ENCODE measurements around the gene ABHD10. TPM values are rescaled to one million over a fixed set of nuclear protein-coding genes. Genes with fewer than 3 reads are reported as not detected.

ABHD10 gene
- polyA plus RNA-seq, 2 of the 4 experiments (the other 2 are of a cell fraction) = 31.8 to 42.1 TPM

- TF ChIP-seq TP53 (CRISPR knock-in tag; IDR thresholded peaks at IDR 0.05) (no peak), POLR2AphosphoS2 (conservative IDR thresholded peaks at IDR 0.05; ENCODE audit: low read length) (no peak; the same call in 1 of the 2 replicates), CEBPB (IDR thresholded peaks at IDR 0.05) (peak in 1 of 2 experiments; percentile 6; a peak in 1 of 4 replicates), KDM1A (IDR thresholded peaks at IDR 0.05; ENCODE audit: low read depth) (no peak), NFE2L2 (conservative IDR thresholded peaks at IDR 0.05; ENCODE audit: low read length) (no peak), GATA3 (IDR thresholded peaks at IDR 0.05; ENCODE audit: borderline replicate concordance) (0 out of 2 replicates have a peak, but pooled peaks have one; percentile 7)
- TF ChIP-seq, protein P1, sequence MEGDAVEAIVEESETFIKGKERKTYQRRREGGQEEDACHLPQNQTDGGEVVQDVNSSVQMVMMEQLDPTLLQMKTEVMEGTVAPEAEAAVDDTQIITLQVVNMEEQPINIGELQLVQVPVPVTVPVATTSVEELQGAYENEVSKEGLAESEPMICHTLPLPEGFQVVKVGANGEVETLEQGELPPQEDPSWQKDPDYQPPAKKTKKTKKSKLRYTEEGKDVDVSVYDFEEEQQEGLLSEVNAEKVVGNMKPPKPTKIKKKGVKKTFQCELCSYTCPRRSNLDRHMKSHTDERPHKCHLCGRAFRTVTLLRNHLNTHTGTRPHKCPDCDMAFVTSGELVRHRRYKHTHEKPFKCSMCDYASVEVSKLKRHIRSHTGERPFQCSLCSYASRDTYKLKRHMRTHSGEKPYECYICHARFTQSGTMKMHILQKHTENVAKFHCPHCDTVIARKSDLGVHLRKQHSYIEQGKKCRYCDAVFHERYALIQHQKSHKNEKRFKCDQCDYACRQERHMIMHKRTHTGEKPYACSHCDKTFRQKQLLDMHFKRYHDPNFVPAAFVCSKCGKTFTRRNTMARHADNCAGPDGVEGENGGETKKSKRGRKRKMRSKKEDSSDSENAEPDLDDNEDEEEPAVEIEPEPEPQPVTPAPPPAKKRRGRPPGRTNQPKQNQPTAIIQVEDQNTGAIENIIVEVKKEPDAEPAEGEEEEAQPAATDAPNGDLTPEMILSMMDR (IDR thresholded peaks at IDR 0.05) = no peak
Measured at GRCh38 chr3:111978583-111979433, at the start of gene ABHD10 (continued).

- 87% methylated on average over 2 of the region's 2 CpGs for WGBS (ENCODE audit: missing lambda C conversion rate)
- peaks cover 30% of the 10 kb centered on the region for H3K4me1 ChIP-seq
- no peak overlapping the region for H3K4me2 ChIP-seq
- no peak for ATAC-seq
- 0 out of 6 replicates have a peak overlapping the region, but pooled peaks of 1 of the 2 experiments have one; percentile 33 for H3K27ac ChIP-seq
- CTCF ChIA-PET = interaction anchor here (1.3 kb wide), 1 partner anchor 10 kb away, joined by 3 read pairs; no protein-coding TSS in a partner anchor
- H3K9me3 ChIP-seq = no peaks in the 10 kb centered on the region
- no peak for FAIRE-seq
- POLR2A ChIA-PET = interaction anchor here (0.7 to 1.2 kb wide), 3 partner anchors 27 to 84 kb away, joined by 3 to 4 read pairs (median 4); partner anchors contain the start of gene ABHD10
- TF ChIP-seq JUNB (IDR thresholded peaks at IDR 0.05) (no peak), HDAC2 (IDR thresholded peaks at IDR 0.05) (no peak), ZNF302 (CRISPR knock-in tag; IDR thresholded peaks at IDR 0.05) (no peak), SREBF2 (IDR thresholded peaks at IDR 0.05) (no peak), MAZ (IDR thresholded peaks at IDR 0.05; ENCODE audit: borderline replicate concordance, low read depth, low read length) (no peak), RAD21 (conservative IDR thresholded peaks at IDR 0.05 in 1 of 2, IDR thresholded peaks at IDR 0.05 in 1 of 2) (no peak), FOSL2 (IDR thresholded peaks at IDR 0.05) (no peak), FOSL2 (CRISPR knock-in tag; IDR thresholded peaks at IDR 0.05) (no peak), RARB (CRISPR knock-in tag; IDR thresholded peaks at IDR 0.05) (no peak), PHF8 (IDR thresholded peaks at IDR 0.05; ENCODE audit: borderline replicate concordance, low read depth) (no peak), SMC3 (IDR thresholded peaks at IDR 0.05) (no peak), BHLHE40 (IDR thresholded peaks at IDR 0.05; ENCODE audit: low read depth, low read length) (no peak), FOSB (CRISPR knock-in tag; IDR thresholded peaks at IDR 0.05) (no peak), REST (IDR thresholded peaks at IDR 0.05) (no peak), CBX8 (IDR thresholded peaks at IDR 0.05) (no peak)
- TF ChIP-seq, protein P2, sequence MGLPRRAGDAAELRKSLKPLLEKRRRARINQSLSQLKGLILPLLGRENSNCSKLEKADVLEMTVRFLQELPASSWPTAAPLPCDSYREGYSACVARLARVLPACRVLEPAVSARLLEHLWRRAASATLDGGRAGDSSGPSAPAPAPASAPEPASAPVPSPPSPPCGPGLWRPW (IDR thresholded peaks at IDR 0.05) = no peak
- TF ChIP-seq, protein P1 (IDR thresholded peaks at IDR 0.05) = no peak
- TF ChIP-seq, protein P3, sequence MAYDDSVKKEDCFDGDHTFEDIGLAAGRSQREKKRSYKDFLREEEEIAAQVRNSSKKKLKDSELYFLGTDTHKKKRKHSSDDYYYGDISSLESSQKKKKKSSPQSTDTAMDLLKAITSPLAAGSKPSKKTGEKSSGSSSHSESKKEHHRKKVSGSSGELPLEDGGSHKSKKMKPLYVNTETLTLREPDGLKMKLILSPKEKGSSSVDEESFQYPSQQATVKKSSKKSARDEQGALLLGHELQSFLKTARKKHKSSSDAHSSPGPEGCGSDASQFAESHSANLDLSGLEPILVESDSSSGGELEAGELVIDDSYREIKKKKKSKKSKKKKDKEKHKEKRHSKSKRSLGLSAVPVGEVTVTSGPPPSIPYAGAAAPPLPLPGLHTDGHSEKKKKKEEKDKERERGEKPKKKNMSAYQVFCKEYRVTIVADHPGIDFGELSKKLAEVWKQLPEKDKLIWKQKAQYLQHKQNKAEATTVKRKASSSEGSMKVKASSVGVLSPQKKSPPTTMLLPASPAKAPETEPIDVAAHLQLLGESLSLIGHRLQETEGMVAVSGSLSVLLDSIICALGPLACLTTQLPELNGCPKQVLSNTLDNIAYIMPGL (CRISPR knock-in tag; IDR thresholded peaks at IDR 0.05; ENCODE audit: borderline replicate concordance) = no peak
- DNase-seq (ENCODE audit: low read depth in 1 of 2, low spot score in 1 of 2) = no peak
- no peak overlapping the region for H3K4me3 ChIP-seq
Measured at GRCh38 chr3:111929484-111929883, 49.3 kb upstream of the ABHD10 start.
